Measurements from ENCODE around the gene ANKDD1B.

- TF ChIP-seq POLR2A (IDR thresholded peaks at IDR 0.05) (no peak), CTCF (IDR thresholded peaks at IDR 0.05) (no peak)
Measured at GRCh38 chr5:75612226-75612569, 945 bp downstream of the ANKDD1B start.
